ENCODE data around the gene ZNF334. TPM values are rescaled to one million over a fixed set of nuclear protein-coding genes. Genes with fewer than 3 reads are reported as not detected.

Gene ZNF334
- total RNA-seq, 1 experiment from 2014 or later = 0.11 TPM

DNA sequence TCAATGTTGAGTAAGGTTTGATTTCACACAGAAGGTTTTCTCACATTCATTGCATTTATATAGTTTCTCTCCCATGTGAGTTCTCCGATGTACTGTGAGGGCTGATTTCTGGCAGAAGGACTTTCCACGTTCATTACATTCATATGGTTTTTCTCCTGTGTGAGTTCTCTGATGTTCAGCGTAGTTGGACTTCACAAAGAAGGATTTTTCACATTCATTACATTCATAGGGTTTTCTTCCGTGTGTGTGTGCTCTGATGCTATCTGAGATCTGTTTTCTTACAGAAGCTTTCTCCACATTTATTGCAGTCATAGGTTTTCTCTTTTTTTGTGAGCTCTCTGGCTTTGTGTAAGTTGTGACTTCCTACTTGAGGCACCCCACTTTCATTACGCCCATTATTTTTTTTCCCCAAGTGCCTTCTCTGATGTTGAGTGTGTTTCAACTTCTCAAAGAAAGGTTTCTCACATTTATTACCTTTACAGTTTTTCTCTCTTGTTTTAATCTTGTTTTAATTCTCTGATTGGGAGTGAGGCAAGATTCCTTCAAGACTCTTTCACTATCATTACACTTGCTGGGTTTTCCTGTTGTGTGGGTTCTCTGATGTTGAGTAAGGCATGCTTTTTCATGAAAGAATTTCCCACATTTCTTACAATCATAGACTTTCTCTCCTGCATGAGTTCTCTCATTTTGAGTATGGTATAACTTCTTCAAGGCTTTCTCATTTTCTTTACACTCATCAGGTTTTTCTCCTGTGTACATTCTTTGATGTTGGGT is 56.9 kb downstream of the ZNF334 start:
- no peak for DNase-seq (ENCODE audit: low read depth in 1 of 2, low spot score in 2 of 2)
- Histone ChIP-seq H3K27ac (no peak overlapping the region), H3K27me3 (replicated peaks) (no peaks in the 10 kb centered on the region), H3K4me1 (replicated peaks) (no peaks in the 10 kb centered on the region), H3K36me3 (no peaks in the 10 kb centered on the region), H3K9me3 (replicated peaks) (no peaks in the 10 kb centered on the region), H3K4me3 (no peak overlapping the region)

- no peaks in the 10 kb centered on the region for H3K36me3 ChIP-seq
- no peaks in the 10 kb centered on the region for H3K27me3 ChIP-seq (replicated peaks)
- no peak overlapping the region for H3K4me3 ChIP-seq
- no peak for DNase-seq (ENCODE audit: low read depth in 1 of 2, low spot score in 2 of 2)
- no peak overlapping the region for H3K27ac ChIP-seq
- H3K4me1 ChIP-seq (replicated peaks) = no peaks in the 10 kb centered on the region
- no peaks in the 10 kb centered on the region for H3K9me3 ChIP-seq (replicated peaks)
Measured at GRCh38 chr20:46455729-46456128, 57.6 kb downstream of the ZNF334 start.

Other genes starting within 250 kb of the ZNF334 start
- not detected in 2 replicates for gene CDH22, start 205.1 kb downstream of the ZNF334 start, total RNA-seq (2014; rRNA removed; shearing (Covaris generic))
- gene ELMO2, start 106.9 kb downstream of the ZNF334 start, total RNA-seq (2014; rRNA removed; shearing (Covaris generic)) = 39.9 and 40.0 TPM in 2 replicates
- gene OCSTAMP, start 37.1 kb upstream of the ZNF334 start, total RNA-seq (2014; rRNA removed; shearing (Covaris generic)) = not detected in 2 replicates
- not detected in 2 replicates for gene SLC13A3, start 137.9 kb upstream of the ZNF334 start, total RNA-seq (2014; rRNA removed; shearing (Covaris generic))
- 28.9 and 30.1 TPM in 2 replicates for gene TP53RK, start 175.9 kb upstream of the ZNF334 start, total RNA-seq (2014; rRNA removed; shearing (Covaris generic))
- 18.5 and 19.2 TPM in 2 replicates for gene SLC2A10, start 196.1 kb upstream of the ZNF334 start, total RNA-seq (2014; rRNA removed; shearing (Covaris generic))